KMS-11 (cell line): ENCODE measurements around the gene TPBGL.
A peak's percentile ranks its signal among the peaks of the same experiment; 100 is the strongest.

Experiments used
- H2AFZ ChIP-seq: fragments of 200-600 bp; sonication (generic); 2 replicates; pipeline ENCODE4 v1.6.1; 2016; ENCODE audit warnings: antibody characterized with exemption, mixed run types, low read depth
- H3K27ac ChIP-seq: fragments of 200-600 bp; sonication (generic); 2 replicates; pipeline ENCODE4 v1.6.1; 2016; ENCODE audit warnings: mild to moderate bottlenecking, mixed run types
- H3K27me3 ChIP-seq: fragments of 200-600 bp; sonication (generic); 2 replicates; pipeline ENCODE4 v1.6.1; 2017; ENCODE audit warnings: mild to moderate bottlenecking, low read depth, mixed run types, moderate library complexity; ENCODE audit not compliant: insufficient read depth
- H3K36me3 ChIP-seq: fragments of 200-600 bp; sonication (generic); 2 replicates; pipeline ENCODE4 v1.6.1; 2017; ENCODE audit warnings: mild to moderate bottlenecking, mixed run types; ENCODE audit not compliant: insufficient read depth
- H3K4me1 ChIP-seq: fragments of 200-600 bp; sonication (generic); 2 replicates; pipeline ENCODE4 v1.6.1; 2016; ENCODE audit warnings: mild to moderate bottlenecking, low read depth, mixed run types; ENCODE audit not compliant: poor library complexity, severe bottlenecking
- H3K4me2 ChIP-seq: fragments of 200-600 bp; sonication (generic); 2 replicates; pipeline ENCODE4 v1.7.0; 2016; ENCODE audit warnings: mild to moderate bottlenecking, mixed run types
- H3K4me3 ChIP-seq: fragments of 200-600 bp; sonication (generic); IDR thresholded peaks from 2 replicates; pipeline ENCODE4 v1.6.1; 2017; ENCODE audit warnings: low read depth, low read length, mixed read lengths; ENCODE audit not compliant: insufficient read depth
- H3K79me2 ChIP-seq: fragments of 200-600 bp; sonication (generic); 2 replicates; pipeline ENCODE4 v1.6.1; 2016; ENCODE audit warnings: low read depth, mixed run types; ENCODE audit not compliant: insufficient read depth
- H3K9ac ChIP-seq: fragments of 200-600 bp; sonication (generic); 2 replicates; pipeline ENCODE4 v1.6.1; 2016; ENCODE audit warnings: mild to moderate bottlenecking, mixed run types
- H4K20me1 ChIP-seq: fragments of 200-600 bp; sonication (generic); 2 replicates; pipeline ENCODE4 v1.6.1; 2016; ENCODE audit warnings: mild to moderate bottlenecking, mixed run types; ENCODE audit not compliant: insufficient read depth
- TF ChIP-seq, protein P1 (sequence below): fragments of 200-600 bp; sonication (generic); conservative IDR thresholded peaks from 2 replicates; pipeline ENCODE4 v1.6.1; 2017; ENCODE audit warnings: low read depth, mild to moderate bottlenecking, antibody characterized with exemption, low read length, moderate library complexity, mixed read lengths

TPBGL gene

DNA sequence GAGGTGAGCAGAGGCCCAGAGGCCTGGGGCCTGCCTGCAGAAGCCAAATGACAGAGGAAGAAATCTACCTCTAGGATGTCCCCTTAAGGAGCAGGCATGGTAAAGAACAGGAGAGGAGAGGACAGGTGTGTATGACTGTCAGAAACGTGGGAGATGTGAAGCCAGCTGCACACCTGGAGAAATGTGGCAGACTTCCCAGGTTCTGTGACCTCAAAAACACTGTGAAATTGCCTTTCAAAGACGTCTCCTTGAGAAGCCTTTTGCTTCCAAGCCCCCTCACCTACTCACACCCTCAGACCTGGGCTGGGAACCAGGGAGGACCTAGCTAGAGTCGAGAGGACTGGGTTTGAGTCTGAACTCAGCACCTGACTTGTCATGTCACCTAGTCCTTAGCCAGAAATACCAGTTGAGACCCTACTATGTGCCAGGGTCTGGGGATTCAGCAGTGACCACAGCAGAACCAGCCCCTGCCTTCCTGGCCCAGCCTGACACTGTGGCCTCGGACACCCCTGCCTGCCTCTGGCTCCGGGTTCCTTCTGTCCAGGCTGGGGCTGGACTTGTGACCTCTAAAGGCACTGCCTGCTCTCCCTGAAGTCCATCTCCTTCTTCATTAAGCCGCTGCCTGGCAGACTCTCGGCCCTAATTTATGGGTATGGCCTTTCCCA is 5.6 kb downstream of the TPBGL start:
- TF ChIP-seq, protein P1, sequence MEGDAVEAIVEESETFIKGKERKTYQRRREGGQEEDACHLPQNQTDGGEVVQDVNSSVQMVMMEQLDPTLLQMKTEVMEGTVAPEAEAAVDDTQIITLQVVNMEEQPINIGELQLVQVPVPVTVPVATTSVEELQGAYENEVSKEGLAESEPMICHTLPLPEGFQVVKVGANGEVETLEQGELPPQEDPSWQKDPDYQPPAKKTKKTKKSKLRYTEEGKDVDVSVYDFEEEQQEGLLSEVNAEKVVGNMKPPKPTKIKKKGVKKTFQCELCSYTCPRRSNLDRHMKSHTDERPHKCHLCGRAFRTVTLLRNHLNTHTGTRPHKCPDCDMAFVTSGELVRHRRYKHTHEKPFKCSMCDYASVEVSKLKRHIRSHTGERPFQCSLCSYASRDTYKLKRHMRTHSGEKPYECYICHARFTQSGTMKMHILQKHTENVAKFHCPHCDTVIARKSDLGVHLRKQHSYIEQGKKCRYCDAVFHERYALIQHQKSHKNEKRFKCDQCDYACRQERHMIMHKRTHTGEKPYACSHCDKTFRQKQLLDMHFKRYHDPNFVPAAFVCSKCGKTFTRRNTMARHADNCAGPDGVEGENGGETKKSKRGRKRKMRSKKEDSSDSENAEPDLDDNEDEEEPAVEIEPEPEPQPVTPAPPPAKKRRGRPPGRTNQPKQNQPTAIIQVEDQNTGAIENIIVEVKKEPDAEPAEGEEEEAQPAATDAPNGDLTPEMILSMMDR = no peak
- Histone ChIP-seq H3K4me2 (no peak overlapping the region), H4K20me1 (no peaks in the 10 kb centered on the region), H3K27ac (no peak overlapping the region), H3K79me2 (no peaks in the 10 kb centered on the region), H3K9ac (no peak overlapping the region), H3K27me3 (peaks cover 7% of the 10 kb centered on the region; the same call in 1 of the 2 replicates), H3K4me3 (no peak overlapping the region), H3K4me1 (no peaks in the 10 kb centered on the region), H3K36me3 (no peaks in the 10 kb centered on the region), H2AFZ (no peak overlapping the region)

DNA sequence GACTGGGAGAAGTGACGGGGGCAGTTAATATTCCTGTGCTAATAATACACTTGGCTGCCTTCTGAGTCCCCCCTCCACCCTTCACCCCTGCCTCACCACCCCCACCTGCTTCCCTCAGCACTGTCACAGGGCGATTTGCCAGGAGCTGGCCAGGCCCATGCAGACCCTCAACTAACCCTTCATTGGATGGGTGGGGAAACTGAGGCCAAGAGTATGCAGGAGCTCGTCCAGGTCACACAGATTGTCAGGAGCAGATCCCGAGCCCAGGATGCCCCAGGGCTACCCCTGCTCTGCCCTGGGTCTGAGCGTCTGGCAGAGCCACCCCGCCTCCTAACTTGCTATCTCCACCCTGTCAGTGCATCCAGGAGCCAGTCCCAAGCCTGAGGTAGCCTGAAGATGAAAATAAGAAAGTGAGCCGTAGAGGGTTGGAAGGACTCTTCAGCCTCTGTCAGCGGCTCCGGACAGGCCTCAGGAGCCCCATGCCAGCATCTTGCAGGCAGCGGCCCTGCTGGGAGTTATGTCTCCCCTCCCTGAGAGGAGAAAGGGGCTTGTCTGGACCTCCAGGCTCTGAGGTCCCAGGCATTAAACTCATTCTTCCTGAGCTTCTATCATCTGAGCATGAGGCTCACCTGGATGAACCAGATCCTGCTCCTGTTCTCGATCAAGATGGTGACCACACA is 6.2 kb downstream of the TPBGL start:
- peaks cover 7% of the 10 kb centered on the region; the same call in 1 of the 2 replicates for H3K27me3 ChIP-seq
- no peaks in the 10 kb centered on the region for H3K4me1 ChIP-seq
- no peak overlapping the region for H3K9ac ChIP-seq
- no peaks in the 10 kb centered on the region for H3K79me2 ChIP-seq
- H3K4me2 ChIP-seq = no peak overlapping the region
- TF ChIP-seq, protein P1 = no peak
- no peak overlapping the region for H3K4me3 ChIP-seq
- H4K20me1 ChIP-seq = no peaks in the 10 kb centered on the region
- no peaks in the 10 kb centered on the region for H3K36me3 ChIP-seq
- no peak overlapping the region for H3K27ac ChIP-seq
- H2AFZ ChIP-seq = no peak overlapping the region

DNA sequence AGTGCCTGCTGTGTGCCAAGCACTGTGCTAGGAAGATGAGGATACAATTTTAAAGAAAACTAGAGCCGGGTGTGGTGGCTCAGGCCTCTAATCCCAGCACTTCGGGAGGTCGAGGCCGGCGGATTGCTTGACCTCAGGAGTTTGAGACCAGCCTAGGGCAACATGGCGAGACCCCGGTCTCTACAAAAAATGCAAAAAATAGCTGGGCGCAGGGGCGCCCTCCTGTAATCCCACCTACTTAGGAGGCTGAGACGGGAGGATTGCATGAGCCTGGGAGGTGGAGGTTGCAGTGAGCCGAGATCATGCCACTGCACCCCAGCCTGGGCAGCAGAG is 8.3 kb downstream of the TPBGL start:
- Histone ChIP-seq H3K4me2 (no peak overlapping the region), H4K20me1 (no peaks in the 10 kb centered on the region), H3K4me3 (no peak overlapping the region), H3K9ac (no peak overlapping the region), H2AFZ (no peak overlapping the region), H3K27me3 (no peaks in the 10 kb centered on the region), H3K4me1 (no peaks in the 10 kb centered on the region), H3K36me3 (no peaks in the 10 kb centered on the region), H3K27ac (no peak overlapping the region), H3K79me2 (no peaks in the 10 kb centered on the region)
- TF ChIP-seq, protein P1 = peak; percentile 47; the same call in 1 of the 2 replicates

DNA sequence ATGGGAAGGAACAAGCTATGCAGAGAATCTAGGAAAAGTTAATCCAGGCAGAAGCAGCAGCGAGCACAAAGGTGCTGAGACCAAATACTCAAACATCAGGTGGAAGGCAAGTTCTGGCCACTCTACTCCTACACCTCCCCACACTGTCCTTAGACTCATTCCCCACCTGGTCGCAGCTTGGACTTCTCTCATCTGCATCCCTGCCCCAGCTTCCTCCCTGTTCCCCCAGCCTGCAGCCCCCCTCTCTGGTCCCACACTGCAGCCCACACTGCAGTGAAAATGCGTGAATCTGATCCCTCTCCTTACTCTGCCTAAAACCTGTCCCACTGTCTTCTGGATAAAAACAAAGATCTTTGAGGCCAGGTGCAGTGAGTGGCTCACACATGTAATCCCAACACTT is 9.1 kb downstream of the TPBGL start:
- Histone ChIP-seq H3K4me1 (no peaks in the 10 kb centered on the region), H3K9ac (no peak overlapping the region), H3K4me2 (no peak overlapping the region), H3K27ac (no peak overlapping the region), H4K20me1 (no peaks in the 10 kb centered on the region), H3K79me2 (no peaks in the 10 kb centered on the region), H2AFZ (no peak overlapping the region), H3K4me3 (no peak overlapping the region), H3K27me3 (no peaks in the 10 kb centered on the region), H3K36me3 (no peaks in the 10 kb centered on the region)
- TF ChIP-seq, protein P1 = no peak
